SU-DHL-6 (cell line): Measurements from ENCODE around the gene TRPV4.
"Not testable (repeated sequence)": the region's sequence is repeated elsewhere in the genome, so short reads cannot be mapped to it uniquely, and the experiment has no call there.

Experiments used
- CTCF ChIP-seq: fragments of 200-600 bp; sonication (generic); IDR thresholded peaks from one replicate; pipeline ENCODE4 v1.5.1; 2017; ENCODE audit warnings: antibody characterized with exemption, mild to moderate bottlenecking, low read length, moderate library complexity; ENCODE audit not compliant: insufficient read depth, poor library complexity, severe bottlenecking
- EZH2phosphoT487 ChIP-seq: fragments of 200-600 bp; sonication (generic), shearing (Covaris generic); conservative IDR thresholded peaks from 2 replicates; pipeline ENCODE4 v1.6.1; 2018; ENCODE audit warnings: mild to moderate bottlenecking, antibody characterized with exemption, low read length, moderate library complexity, mixed read lengths

GRCh38 chr12:109850518-109850917, 17.3 kb upstream of the TRPV4 start:
- TF ChIP-seq CTCF, EZH2phosphoT487: not testable (repeated sequence)
